HG02981 (cell line): Measurements from ENCODE around the gene PLD6.

Experiments used
- ATAC-seq: cut with Tn5 transposase; IDR thresholded peaks from one replicate; pipeline ENCODE4 v1.9.1; 2021; ENCODE audit warnings: mild to moderate bottlenecking, moderate library complexity; ENCODE audit not compliant: unreplicated experiment

Gene PLD6

GRCh38 chr17:17227608-17228520 is 21.7 kb upstream of the PLD6 start:
- ATAC-seq = no peak

- no peak for ATAC-seq
Measured at GRCh38 chr17:17226451-17227265, 20.5 kb upstream of the PLD6 start.

DNA sequence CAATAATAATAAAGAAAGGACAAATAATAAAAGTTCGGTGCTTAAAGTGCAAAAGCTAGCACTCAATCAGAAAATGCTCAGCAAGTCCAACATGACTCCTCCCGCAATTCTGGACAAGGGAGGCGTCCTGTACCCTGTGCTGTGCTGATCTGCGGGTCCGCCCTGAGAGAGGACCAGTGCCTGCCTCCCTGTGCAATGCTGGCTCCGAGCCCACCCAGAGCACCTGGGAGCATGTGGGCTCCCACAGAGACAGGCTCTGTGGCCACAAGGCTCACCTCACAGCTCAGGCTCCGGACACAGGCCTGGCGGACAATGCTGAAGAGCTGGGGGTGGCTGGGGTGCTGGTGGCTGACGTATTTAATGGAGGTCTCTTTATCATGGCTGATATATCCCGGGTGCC is 19.8 kb upstream of the PLD6 start:
- ATAC-seq = no peak

DNA sequence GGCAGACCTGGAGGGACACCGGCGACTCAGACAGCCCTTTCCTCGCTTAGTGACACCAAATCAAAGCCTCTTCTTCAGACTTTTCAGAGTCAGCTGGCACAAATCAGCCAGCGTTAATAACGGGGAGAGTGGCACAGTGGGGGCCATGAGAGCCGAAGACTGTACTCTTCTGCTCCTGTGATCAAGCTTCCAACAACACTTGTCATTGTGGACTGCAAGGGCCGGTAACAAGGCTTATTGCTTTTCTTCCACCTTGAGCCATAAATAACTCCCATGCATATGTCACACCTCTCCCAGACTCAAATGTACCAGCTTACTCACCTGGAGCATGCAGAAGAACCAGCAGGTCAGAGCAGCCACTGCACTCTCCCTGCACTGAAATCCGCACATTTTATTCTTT is 18.0 kb upstream of the PLD6 start:
- ATAC-seq = no peak

GRCh38 chr17:17223736-17224135 is 17.6 kb upstream of the PLD6 start:
- ATAC-seq = no peak

DNA sequence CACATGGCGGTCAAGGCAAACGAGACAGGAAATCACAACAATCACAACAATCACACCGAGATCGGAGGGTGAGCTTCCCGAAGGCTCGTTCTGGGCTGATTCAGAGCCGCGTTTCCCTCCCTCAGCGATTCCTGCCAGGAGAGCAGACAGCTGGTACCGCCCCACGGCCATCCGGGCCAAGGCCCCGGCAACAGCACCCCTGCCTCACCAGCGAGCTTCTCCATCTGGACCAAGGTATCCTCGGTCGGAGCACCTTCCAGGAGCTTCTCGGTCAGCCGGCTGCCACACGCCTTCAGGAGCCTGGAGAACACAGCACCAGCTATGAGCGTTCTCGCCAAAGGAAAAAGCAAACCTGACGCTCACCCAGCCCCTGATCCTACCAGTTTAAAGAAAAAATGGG is 15.2 kb upstream of the PLD6 start:
- no peak for ATAC-seq

- ATAC-seq = no peak
Measured at GRCh38 chr17:17220529-17220928, 14.4 kb upstream of the PLD6 start.

DNA sequence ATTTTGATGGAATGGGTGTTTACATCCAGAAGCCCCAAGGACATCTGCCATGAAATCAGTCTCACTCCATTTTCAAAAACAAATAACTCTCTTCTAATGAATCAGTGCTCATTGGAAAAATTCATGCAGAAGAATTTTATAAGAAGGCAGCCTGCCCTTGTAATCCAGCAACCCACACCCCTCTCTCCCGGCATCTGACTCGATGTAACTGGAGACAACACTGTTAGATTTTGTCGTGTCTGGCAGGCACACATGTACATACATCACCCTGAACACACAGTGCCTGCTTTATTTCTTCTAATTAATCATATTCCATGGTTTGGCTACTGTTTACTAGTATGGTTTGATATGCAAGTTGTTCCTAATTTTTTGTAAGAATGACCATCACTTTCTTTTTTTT is 11.9 kb upstream of the PLD6 start:
- no peak for ATAC-seq

DNA sequence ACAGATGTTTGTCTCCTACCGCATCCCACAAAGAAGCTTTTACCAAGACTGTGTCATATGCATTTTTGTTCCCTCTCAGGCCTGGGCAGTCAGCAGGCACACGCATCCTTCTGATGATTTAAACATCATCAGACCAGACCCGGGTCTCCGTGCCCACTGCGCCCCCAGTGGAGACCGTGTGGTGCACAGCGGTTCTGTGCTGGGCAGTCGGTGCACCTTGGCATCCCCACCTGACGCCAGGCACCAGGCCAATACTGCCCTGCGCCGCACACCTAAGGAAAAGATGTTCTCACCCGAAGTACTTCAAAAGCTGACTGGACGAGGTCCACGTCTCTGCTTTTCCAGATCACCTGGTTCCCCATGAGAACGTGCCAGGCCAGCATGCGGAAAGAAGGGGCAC is 10.6 kb upstream of the PLD6 start:
- no peak for ATAC-seq

DNA sequence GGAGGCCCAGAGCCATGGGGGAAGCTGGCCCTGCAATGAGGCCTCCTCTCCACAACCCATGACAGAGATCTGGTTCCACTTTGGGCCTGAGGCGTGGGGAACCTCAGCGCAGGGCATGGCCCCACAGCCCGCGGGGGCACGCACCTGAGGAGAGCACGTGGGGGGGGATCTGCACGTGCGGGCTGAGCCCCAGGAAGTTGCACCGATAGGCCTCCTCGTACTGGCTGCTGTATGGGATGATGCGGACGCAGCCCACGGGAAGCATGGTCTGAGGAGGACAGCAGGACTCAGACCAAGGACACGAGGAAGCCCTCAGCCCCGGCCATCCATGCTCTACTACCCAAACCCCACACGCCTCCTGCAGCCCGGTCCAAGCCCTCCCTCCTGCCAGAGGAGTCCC is 10.1 kb upstream of the PLD6 start:
- no peak for ATAC-seq

DNA sequence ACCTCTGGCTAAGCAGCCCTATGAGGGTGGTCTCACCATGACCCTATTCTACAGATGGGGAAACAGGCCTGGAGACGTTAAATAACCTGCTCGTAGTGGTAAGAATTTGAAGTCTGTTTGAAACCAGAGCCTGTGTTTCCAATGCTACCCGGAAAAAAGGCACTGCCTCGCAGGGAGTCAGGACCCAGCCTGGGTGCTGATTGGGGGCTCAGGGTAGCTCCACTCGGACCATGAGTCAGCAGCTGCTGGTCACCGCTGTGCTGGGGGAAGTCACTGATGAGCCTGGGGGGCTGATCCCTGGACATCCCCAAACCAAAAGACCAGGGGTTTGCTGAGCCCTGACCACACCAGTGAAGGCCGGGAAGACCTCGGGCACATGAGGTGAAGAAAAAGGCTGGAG is 9.4 kb upstream of the PLD6 start:
- no peak for ATAC-seq

GRCh38 chr17:17214646-17215436 is 8.7 kb upstream of the PLD6 start:
- no peak for ATAC-seq

GRCh38 chr17:17213775-17214174 is 7.6 kb upstream of the PLD6 start:
- no peak for ATAC-seq

DNA sequence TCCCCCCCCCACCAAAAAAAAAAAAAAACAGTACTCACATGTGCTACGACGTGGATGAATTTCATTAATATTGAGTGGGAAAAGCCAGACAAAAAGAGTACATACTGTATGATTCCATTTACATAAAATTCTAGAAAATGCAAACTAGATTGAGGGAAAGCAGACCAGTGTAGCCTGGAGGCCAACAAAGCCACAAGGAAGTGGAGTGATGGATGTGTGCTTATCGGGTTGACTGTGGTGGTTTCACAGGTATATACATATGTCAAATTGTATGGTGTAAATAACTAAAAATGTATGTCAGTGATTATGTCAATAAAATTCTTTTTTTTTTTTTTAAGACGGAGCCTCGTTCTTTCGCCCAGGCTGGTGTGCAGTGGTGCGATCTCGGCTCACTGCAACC is 1.9 kb upstream of the PLD6 start:
- ATAC-seq = no peak

- ATAC-seq = no peak
Measured at GRCh38 chr17:17206913-17207335, 791 bp upstream of the PLD6 start.

DNA sequence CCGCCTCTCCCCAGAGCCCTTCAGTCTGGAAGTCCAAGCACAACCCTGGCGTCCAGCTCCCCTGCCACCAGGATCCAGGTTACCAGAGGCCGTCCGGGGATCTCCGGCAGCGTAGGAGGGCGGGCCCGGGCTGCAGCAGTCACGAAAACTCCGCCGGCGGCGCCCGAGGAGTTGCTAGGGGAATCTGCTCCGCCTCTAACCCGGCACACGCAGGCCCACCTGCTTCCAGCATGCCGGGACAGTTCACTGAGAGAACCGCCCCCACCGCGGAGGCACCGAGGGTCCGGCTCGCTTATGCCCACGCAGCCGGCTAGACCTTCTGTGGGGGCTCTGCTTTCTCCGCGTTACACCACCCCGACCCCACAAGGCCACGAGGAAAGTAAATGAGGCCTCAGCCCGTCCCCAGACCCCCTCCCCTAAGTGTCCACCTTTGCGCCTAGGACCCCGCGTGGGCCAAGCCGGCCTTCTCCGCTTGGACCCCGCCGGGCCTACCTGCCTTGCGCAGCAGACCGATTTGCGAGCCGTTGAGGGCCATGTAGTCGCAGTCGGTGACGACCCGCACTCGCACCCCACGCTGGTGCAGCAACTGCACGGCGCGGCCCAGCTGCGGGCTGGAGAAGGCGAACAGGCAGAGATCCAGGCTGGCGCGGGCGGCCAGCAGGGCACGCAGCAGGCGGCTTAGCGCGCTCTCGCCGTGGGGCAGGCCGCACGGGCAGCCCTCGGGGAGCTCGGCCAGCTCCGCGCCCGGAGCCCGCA is 587 bp downstream of the PLD6 start:
- peak; percentile 51 for ATAC-seq

DNA sequence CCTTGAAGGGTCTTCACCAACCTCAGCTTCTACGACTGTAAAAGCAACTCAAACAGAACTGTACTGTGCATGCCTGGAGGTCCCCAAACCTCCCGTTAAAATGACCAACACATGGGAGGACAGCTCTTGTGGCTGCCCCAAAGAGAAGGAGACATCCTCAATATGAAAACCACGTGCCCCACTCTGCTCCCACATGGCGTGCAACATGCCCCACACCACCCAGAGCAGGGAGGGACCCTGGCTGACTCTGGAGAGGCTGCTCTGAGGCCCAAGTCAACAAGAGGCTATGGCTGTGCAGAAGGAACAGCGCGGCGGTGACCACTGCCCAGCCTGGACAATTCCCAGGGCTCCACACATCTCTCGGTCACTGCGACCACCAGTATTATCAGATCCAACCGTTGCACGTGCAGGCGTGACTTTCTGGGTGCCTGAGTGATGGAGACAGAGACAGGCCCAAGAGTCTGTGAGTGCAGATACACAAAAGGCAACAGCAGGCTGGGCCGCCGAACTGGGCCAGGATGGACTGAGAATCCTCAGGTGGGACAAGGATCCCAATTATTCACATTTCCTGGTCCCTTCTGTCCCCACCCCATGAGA is 1.4 kb downstream of the PLD6 start:
- ATAC-seq = no peak

- no peak for ATAC-seq
Measured at GRCh38 chr17:17204041-17204591, 2.0 kb downstream of the PLD6 start.

GRCh38 chr17:17203173-17203730 is 2.9 kb downstream of the PLD6 start:
- ATAC-seq = no peak

DNA sequence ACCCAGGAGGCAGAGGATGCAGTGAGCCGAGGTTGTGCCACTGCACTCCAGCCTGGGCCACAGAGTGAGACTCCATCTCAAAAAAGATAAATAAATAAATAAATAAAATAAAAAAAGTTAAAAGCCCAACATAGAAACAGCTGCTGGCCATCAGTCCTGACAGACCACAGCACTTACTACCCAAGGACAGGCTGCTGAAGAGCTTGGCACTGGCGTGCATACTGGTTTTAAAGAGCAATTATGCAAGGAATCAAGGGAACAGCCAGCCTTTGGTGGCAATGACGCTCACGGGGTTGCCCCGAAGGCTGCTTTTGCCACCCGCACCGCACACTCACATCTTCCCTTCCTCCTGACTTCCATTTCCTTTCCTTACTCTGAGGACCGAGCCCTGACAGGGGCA is 4.2 kb downstream of the PLD6 start:
- ATAC-seq = no peak
